ENCODE measurements around the gene CARMIL1.

The CARMIL1 gene

GRCh38 chr6:25324066-25324762 lies 45.0 kb downstream of the CARMIL1 start:
- Histone ChIP-seq H3K9me3 (ENCODE audit: severe bottlenecking) (no peaks in the 10 kb centered on the region), H3K4me3 (ENCODE audit: severe bottlenecking) (no peak overlapping the region), H3K4me1 (ENCODE audit: insufficient read depth, poor library complexity, severe bottlenecking) (no peaks in the 10 kb centered on the region), H3K27ac (ENCODE audit: poor library complexity, severe bottlenecking) (no peak overlapping the region), H3K27me3 (ENCODE audit: insufficient read depth, poor library complexity, severe bottlenecking) (no peaks in the 10 kb centered on the region), H3K36me3 (ENCODE audit: low read depth) (no peaks in the 10 kb centered on the region)
- DNase-seq (ENCODE audit: low spot score) (no peak), ATAC-seq (ENCODE audit: low read depth) (no peak)
- TF ChIP-seq CTCF (IDR thresholded peaks at IDR 0.05; ENCODE audit: poor library complexity, severe bottlenecking): no peak

GRCh38 chr6:25326126-25326525 lies 47.0 kb downstream of the CARMIL1 start:
- no peak for ATAC-seq (ENCODE audit: low read depth)
- H3K4me1 ChIP-seq (ENCODE audit: insufficient read depth, poor library complexity, severe bottlenecking): no peaks in the 10 kb centered on the region
- no peaks in the 10 kb centered on the region for H3K27me3 ChIP-seq (ENCODE audit: insufficient read depth, poor library complexity, severe bottlenecking)
- H3K27ac ChIP-seq (ENCODE audit: poor library complexity, severe bottlenecking): no peak overlapping the region
- H3K9me3 ChIP-seq (ENCODE audit: severe bottlenecking): no peaks in the 10 kb centered on the region
- DNase-seq (ENCODE audit: low spot score): no peak
- no peak for TF ChIP-seq CTCF (IDR thresholded peaks at IDR 0.05; ENCODE audit: poor library complexity, severe bottlenecking)
- H3K36me3 ChIP-seq (ENCODE audit: low read depth): no peaks in the 10 kb centered on the region
- no peak overlapping the region for H3K4me3 ChIP-seq (ENCODE audit: severe bottlenecking)

GRCh38 chr6:25326960-25327359 lies 47.8 kb downstream of the CARMIL1 start:
- no peaks in the 10 kb centered on the region for H3K4me1 ChIP-seq (ENCODE audit: insufficient read depth, poor library complexity, severe bottlenecking)
- H3K9me3 ChIP-seq (ENCODE audit: severe bottlenecking): no peaks in the 10 kb centered on the region
- H3K27me3 ChIP-seq (ENCODE audit: insufficient read depth, poor library complexity, severe bottlenecking): no peaks in the 10 kb centered on the region
- no peak overlapping the region for H3K4me3 ChIP-seq (ENCODE audit: severe bottlenecking)
- ATAC-seq (ENCODE audit: low read depth) (no peak), DNase-seq (ENCODE audit: low spot score) (no peak)
- TF ChIP-seq CTCF (IDR thresholded peaks at IDR 0.05; ENCODE audit: poor library complexity, severe bottlenecking): no peak
- no peak overlapping the region for H3K27ac ChIP-seq (ENCODE audit: poor library complexity, severe bottlenecking)
- H3K36me3 ChIP-seq (ENCODE audit: low read depth): no peaks in the 10 kb centered on the region

DNA sequence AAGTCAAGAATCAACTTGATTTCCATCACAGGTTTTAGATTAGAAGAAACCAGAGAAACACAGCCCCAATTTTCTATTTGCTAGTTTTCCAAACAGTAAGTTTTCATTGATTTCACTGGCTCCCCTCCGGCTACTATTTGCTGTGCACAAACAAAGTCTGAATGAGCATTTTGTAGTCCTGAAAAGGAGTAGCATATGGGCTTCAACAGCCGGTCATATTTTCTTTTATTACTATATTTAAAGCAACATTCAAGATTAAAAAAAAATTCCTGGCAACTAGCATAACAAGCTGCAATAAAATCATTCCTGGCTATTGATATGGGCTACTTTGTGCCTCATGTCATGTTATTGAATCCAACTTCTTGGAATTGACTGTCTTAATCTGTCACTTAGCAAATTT lies 48.3 kb downstream of the CARMIL1 start:
- H3K4me3 ChIP-seq (ENCODE audit: severe bottlenecking): no peak overlapping the region
- no peak for TF ChIP-seq CTCF (IDR thresholded peaks at IDR 0.05; ENCODE audit: poor library complexity, severe bottlenecking)
- no peak overlapping the region for H3K27ac ChIP-seq (ENCODE audit: poor library complexity, severe bottlenecking)
- H3K4me1 ChIP-seq (ENCODE audit: insufficient read depth, poor library complexity, severe bottlenecking): no peaks in the 10 kb centered on the region
- no peak for ATAC-seq (ENCODE audit: low read depth)
- DNase-seq (ENCODE audit: low spot score): no peak
- H3K27me3 ChIP-seq (ENCODE audit: insufficient read depth, poor library complexity, severe bottlenecking): no peaks in the 10 kb centered on the region
- H3K9me3 ChIP-seq (ENCODE audit: severe bottlenecking): no peaks in the 10 kb centered on the region
- no peaks in the 10 kb centered on the region for H3K36me3 ChIP-seq (ENCODE audit: low read depth)

GRCh38 chr6:25329161-25329817 lies 50.1 kb downstream of the CARMIL1 start:
- TF ChIP-seq CTCF (IDR thresholded peaks at IDR 0.05; ENCODE audit: poor library complexity, severe bottlenecking): no peak
- Histone ChIP-seq H3K27ac (ENCODE audit: poor library complexity, severe bottlenecking) (no peak overlapping the region), H3K4me1 (ENCODE audit: insufficient read depth, poor library complexity, severe bottlenecking) (no peaks in the 10 kb centered on the region), H3K36me3 (ENCODE audit: low read depth) (no peaks in the 10 kb centered on the region), H3K27me3 (ENCODE audit: insufficient read depth, poor library complexity, severe bottlenecking) (no peaks in the 10 kb centered on the region), H3K9me3 (ENCODE audit: severe bottlenecking) (no peaks in the 10 kb centered on the region), H3K4me3 (ENCODE audit: severe bottlenecking) (no peak overlapping the region)
- ATAC-seq (ENCODE audit: low read depth) (no peak), DNase-seq (ENCODE audit: low spot score) (no peak)
